ENCODE results near the gene RPA1. TPM values are rescaled to one million over a fixed set of nuclear protein-coding genes. Genes with fewer than 3 reads are reported as not detected.
A peak's percentile ranks its signal among the peaks of the same experiment; 100 is the strongest.

The RPA1 gene
- polyA plus RNA-seq, 3 donors: 18.5 to 27.4 (median 23.8) TPM

GRCh38 chr17:1883536-1883935 lies 53.7 kb downstream of the RPA1 start:
- Histone ChIP-seq H4K20me1 (ENCODE audit: insufficient read depth, low read length) (no peaks in the 10 kb centered on the region), H3K4me2 (replicated peaks; ENCODE audit: extremely low read depth, low read length, poor library complexity, severe bottlenecking) (no peak overlapping the region), H3K9ac (ENCODE audit: insufficient read depth, low read length, poor library complexity, severe bottlenecking) (no peak overlapping the region), H3K9me3 (replicated peaks in 1 of 2; ENCODE audit: control insufficient read depth in 1 of 2, insufficient read depth in 1 of 2, low read length in 2 of 2) (no peaks in the 10 kb centered on the region), H3K4me1 (ENCODE audit: control insufficient read depth in 1 of 2, insufficient read depth in 2 of 2, low read length in 2 of 2) (no peaks in the 10 kb centered on the region), H2AFZ (ENCODE audit: insufficient read depth, low read depth, low read length, poor library complexity, severe bottlenecking) (no peak overlapping the region), H3K36me3 (replicated peaks in 1 of 2; ENCODE audit: control insufficient read depth in 1 of 2, insufficient read depth in 2 of 2, low read length in 2 of 2) (peaks cover 67 to 94% of the 10 kb centered on the region in 2 donors), H3K79me2 (ENCODE audit: insufficient read depth, low read length) (no peaks in the 10 kb centered on the region), H3K4me3 (replicated peaks in 1 of 3; ENCODE audit: low read depth in 2 of 3, low read length in 3 of 3) (no peak overlapping the region), H3K27ac (ENCODE audit: low read depth in 1 of 2, low read length in 2 of 2) (no peak overlapping the region), H3K27me3 (ENCODE audit: control insufficient read depth in 2 of 2, insufficient read depth in 2 of 2, low read length in 2 of 2) (no peaks in the 10 kb centered on the region)
- DNase-seq: no peak
- intact Hi-C loops (cut with micrococcal nuclease): loop anchor here (5.0 to 10.0 kb wide), 2 partner anchors 141 to 399 kb away; partner anchors contain the start of gene RTN4RL1 (in 1 of the 2)
- Mint-ChIP-seq H3K4me3 (no peak overlapping the region), H3K4me1 (no peaks in the 10 kb centered on the region), H3K36me3 (peaks cover 74 to 86% of the 10 kb centered on the region in 2 donors), H3K27me3 (ENCODE audit: low read depth in 3 of 3) (peaks cover 0 to 3% (median 0%) of the 10 kb centered on the region in 3 donors), H3K27ac (peak overlapping the region in 1 of 7 donors; percentile 28), H3K9me3 (peaks cover 0 to 5% (median 2%) of the 10 kb centered on the region in 7 donors)
- TF ChIP-seq, protein P1, sequence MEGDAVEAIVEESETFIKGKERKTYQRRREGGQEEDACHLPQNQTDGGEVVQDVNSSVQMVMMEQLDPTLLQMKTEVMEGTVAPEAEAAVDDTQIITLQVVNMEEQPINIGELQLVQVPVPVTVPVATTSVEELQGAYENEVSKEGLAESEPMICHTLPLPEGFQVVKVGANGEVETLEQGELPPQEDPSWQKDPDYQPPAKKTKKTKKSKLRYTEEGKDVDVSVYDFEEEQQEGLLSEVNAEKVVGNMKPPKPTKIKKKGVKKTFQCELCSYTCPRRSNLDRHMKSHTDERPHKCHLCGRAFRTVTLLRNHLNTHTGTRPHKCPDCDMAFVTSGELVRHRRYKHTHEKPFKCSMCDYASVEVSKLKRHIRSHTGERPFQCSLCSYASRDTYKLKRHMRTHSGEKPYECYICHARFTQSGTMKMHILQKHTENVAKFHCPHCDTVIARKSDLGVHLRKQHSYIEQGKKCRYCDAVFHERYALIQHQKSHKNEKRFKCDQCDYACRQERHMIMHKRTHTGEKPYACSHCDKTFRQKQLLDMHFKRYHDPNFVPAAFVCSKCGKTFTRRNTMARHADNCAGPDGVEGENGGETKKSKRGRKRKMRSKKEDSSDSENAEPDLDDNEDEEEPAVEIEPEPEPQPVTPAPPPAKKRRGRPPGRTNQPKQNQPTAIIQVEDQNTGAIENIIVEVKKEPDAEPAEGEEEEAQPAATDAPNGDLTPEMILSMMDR (IDR thresholded peaks at IDR 0.05): no peak
- WGBS (ENCODE audit: insufficient coverage): 99% methylated on average over 11 of the region's 16 CpGs

DNA sequence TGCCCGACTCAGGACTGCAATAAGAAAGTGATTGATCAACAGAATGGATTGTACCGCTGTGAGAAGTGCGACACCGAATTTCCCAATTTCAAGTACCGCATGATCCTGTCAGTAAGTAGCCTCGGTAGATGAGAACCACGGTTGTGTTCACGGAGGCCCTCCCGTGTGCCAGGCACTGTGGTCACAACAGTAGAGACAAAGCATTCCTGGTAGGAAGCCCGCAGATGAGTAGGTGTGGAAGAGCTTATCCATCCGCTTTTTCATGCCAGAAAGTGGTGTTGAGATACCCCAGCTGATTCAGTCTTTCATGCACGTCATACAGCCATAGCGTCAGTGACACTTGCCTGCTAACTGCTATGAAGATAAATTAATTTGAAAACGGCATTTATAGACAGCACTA lies 58.9 kb downstream of the RPA1 start:
- H3K4me2 ChIP-seq (replicated peaks; ENCODE audit: extremely low read depth, low read length, poor library complexity, severe bottlenecking): no peak overlapping the region
- H3K79me2 ChIP-seq (ENCODE audit: insufficient read depth, low read length): no peaks in the 10 kb centered on the region
- no peak overlapping the region for H2AFZ ChIP-seq (ENCODE audit: insufficient read depth, low read depth, low read length, poor library complexity, severe bottlenecking)
- H3K9ac ChIP-seq (ENCODE audit: insufficient read depth, low read length, poor library complexity, severe bottlenecking): no peak overlapping the region
- H3K4me1 ChIP-seq (ENCODE audit: control insufficient read depth in 1 of 2, insufficient read depth in 2 of 2, low read length in 2 of 2): no peaks in the 10 kb centered on the region
- no peak for DNase-seq
- intact Hi-C loops (cut with micrococcal nuclease): loop anchor here in 1 of 2 donors (10.0 kb wide), 1 partner anchor 136 kb away; the partner anchor contains the start of gene RTN4RL1
- Mint-ChIP-seq H3K27ac (no peak overlapping the region), H3K27me3 (ENCODE audit: low read depth in 3 of 3) (peaks cover 0 to 3% (median 0%) of the 10 kb centered on the region in 3 donors), H3K36me3 (peaks cover 73 to 86% of the 10 kb centered on the region in 2 donors), H3K4me1 (no peaks in the 10 kb centered on the region), H3K4me3 (no peak overlapping the region), H3K9me3 (peaks cover 0 to 5% (median 2%) of the 10 kb centered on the region in 7 donors)
- no peaks in the 10 kb centered on the region for H4K20me1 ChIP-seq (ENCODE audit: insufficient read depth, low read length)
- TF ChIP-seq, protein P1 (IDR thresholded peaks at IDR 0.05): no peak
- H3K36me3 ChIP-seq (replicated peaks in 1 of 2; ENCODE audit: control insufficient read depth in 1 of 2, insufficient read depth in 2 of 2, low read length in 2 of 2): peaks cover 52 to 97% of the 10 kb centered on the region in 2 donors
- H3K27me3 ChIP-seq (ENCODE audit: control insufficient read depth in 2 of 2, insufficient read depth in 2 of 2, low read length in 2 of 2): no peaks in the 10 kb centered on the region
- no peak overlapping the region for H3K27ac ChIP-seq (ENCODE audit: low read depth in 1 of 2, low read length in 2 of 2)
- 94% methylated on average over 11 of the region's 14 CpGs for WGBS (ENCODE audit: insufficient coverage)
- no peak overlapping the region for H3K4me3 ChIP-seq (replicated peaks in 1 of 3; ENCODE audit: low read depth in 2 of 3, low read length in 3 of 3)
- no peaks in the 10 kb centered on the region for H3K9me3 ChIP-seq (replicated peaks in 1 of 2; ENCODE audit: control insufficient read depth in 1 of 2, insufficient read depth in 1 of 2, low read length in 2 of 2)

All from CD14-positive monocyte (primary cell).